HG02970 (cell line): ENCODE results near the gene BCL7A.
"Not testable (repeated sequence)": the region's sequence is repeated elsewhere in the genome, so short reads cannot be mapped to it uniquely, and the experiment has no call there.

Source experiments
- ATAC-seq: cut with Tn5 transposase; IDR thresholded peaks from one replicate; pipeline ENCODE4 v1.9.1; 2021; ENCODE audit warnings: mild to moderate bottlenecking, moderate library complexity, moderate number of reproducible peaks; ENCODE audit not compliant: unreplicated experiment, low FRiP score

BCL7A gene

DNA sequence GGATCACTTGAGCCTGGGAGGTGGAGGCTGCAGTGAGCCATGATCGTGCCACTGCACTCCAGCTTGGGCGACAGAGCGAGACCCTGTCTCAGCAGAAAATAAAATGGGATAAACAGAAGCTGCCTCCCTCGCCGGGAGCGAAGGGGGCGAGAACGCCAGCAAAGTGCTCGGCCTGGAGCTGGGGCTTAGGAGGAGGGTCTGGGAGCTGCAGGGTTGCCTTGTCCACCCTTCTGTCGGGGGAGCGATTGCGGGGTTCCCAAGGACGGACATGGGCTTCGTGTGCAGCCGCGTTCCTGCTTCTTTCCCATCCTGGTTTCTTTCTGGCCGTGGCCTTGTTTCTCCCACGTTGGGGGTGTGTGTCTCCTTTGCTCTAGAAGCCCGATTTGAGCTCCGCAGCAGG lies 29.0 kb downstream of the BCL7A start:
- ATAC-seq: no peak

DNA sequence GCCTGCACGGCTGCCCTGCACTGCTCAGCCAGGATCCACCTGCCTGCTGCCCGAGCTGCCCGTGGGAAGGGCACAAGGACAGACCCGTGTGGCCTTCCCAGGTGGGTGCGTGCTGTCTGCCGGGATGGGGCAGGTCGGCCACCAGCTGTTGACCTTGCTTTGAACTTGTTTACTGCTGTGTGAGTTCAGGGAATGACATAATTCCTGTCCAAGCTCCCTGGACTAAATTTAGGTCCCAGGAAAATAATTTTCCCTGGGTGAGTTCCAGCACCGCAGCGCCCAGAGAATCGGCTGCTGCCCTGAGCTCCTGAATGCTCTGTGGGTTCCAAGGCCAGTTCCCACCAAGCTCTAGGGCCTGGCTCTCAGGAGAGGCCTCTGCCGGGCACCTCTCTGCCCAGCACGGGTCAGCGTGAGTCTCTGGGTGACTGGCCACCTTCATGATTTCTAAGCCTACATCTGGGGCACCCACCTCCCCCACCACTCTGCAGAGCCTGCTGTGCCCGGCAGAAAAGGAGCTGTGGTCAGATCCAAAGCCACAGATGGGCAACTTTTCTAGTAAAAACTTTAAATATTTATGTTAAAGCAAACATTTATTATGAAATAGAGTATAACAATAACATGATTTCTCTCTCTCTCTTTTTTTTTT lies 29.7 kb downstream of the BCL7A start:
- ATAC-seq: no peak

DNA sequence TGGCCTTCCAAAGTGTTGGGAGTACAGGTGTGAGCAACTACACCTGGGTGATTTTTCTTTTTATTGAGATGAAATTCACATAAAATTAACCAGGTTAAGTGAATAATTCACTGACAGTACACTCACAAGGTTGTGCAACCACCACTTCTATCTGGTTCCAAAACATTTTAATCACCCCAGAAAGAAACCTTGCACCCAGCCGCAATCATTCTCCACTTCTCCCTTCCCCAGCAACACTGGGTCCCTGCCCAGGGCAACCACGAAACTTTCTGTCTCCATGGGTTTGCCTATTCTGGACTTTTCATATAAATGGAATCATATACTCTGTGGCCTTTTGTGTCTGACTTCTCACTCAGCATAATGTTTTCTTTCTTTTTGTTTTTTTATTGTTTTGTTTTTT lies 30.6 kb downstream of the BCL7A start:
- no peak for ATAC-seq

DNA sequence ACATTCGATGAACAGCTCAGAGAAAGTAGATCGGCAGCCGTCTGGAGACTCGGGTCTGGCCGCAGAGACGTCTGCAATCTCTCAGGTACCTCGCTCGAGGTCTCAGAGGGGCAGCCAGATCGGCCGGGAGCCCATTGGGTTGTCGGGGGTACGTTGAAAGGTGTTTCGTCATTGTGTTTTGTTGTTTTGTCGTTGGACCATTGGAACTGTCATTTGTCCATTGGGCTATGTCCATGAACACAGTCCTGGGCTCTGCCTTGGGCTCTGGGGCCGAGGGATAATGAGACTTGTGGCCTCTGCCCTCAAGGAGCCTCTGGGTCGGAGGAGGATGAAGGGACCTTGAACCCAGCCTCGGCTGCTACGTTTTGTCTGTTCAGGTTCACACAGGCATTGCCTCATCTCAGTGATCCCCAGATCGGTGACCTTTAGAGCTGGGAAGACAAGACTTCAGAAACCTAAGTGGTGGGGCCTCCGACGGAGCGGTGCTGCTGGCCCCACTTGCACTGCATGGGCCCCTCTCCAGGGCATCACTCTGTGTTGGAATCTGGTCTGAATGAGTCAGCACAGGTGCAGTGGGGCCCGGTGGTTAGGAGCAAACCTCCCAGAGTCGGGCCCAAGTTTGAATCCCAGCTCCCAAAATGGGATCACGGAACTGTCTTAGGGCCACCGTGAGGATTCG lies 33.3 kb downstream of the BCL7A start:
- no peak for ATAC-seq

DNA sequence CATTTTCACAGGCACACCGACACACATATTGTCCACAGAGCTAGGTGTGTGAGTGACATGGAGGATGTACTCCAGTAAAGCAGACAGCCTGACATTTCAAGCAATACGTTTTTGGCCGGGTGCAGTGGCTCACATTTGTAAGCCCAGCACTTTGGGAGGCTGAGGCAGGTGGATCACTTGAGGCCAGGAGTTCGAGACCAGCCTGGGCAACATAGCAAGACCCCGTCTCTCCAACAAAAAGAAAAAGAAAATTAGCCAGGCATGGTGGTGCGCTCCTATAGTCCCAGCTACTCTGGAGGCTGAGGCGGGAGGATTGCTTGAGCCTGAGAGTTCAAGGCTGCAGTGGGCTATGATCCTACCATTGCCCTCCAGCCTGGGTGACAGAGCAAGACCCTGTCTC lies 34.7 kb downstream of the BCL7A start:
- not testable (repeated sequence) for ATAC-seq

DNA sequence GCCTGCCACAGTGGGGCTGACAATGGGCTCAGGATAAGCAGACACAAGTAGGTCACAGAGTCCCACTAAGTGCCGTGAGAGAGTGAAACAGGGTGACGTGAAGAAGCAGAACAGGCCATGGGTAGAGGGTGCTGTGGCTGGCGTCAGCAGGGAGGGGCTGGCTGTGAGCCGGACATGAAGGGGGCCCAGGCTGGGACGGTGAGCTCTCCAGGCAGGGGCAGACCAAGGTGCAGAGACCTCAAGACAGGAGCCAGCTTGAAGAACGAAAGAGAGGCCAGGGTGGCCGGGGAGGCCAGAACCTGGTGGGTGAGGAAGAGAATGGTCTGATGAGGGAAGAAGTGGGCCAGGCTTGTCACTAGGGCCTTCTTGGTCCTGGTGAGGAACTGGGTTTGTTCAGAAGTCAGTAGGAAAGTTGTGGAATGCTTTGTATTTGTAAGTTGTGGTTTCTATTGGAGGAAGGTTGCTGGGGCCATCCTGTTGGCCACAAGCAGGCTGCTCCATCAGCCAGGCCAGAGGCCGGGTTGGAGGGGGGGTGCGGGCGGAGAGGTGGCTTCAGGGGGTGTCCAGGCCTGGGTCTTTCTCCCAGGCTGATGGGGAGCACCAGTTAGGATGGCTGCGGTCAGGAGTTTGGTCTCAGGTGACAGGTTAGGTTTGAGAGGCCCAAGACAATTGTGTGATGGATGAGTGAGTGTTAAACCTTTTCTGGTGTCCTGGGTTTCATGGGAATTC lies 35.5 kb downstream of the BCL7A start:
- ATAC-seq: no peak

DNA sequence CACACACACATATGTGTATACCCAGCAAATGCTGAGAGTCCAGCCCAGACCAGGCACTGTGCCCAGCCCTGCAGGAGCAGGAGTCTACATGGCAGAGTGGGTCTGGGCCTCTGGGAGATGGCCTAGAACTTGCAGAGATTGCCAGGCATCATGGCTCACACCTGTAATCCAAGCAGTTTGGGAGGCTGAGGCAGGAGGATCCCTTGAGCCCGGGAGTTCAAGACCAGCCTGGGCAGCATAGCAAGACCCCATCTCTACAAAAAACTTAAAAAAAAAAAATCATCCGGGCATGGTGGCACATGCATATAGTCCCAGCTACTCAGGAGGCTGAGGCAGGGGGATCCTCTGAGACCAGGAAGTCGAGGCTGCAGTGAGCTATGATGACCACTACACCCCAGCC lies 36.1 kb downstream of the BCL7A start:
- ATAC-seq: no peak

DNA sequence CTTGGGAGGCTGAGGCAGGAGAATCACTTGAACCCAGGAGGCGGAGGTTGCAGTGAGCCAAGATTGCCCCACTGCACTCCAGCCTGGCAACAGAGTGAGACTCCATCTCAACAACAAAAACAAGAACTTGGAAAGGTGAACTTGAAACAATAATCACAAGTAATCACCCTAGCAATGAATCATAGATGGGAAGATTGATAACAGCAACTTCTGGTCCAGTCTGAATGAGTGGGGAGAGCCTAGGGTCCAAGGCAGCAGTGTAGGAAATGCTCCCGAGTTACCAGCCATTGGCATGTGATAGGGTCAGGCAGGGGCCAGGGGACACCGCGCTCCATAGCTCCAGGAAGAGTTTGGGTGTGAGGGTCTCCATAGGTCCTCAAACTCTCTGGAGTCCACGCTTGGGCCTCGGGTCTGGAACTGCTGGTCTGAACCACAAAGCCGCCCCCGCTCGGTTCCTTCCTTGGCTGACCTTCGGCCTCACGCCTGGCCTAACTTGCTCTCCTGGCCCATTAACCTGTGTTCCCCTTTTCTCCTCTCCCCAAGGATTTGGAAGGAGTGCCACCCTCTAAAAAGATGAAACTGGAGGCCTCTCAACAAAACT lies 37.0 kb downstream of the BCL7A start:
- ATAC-seq: no peak

DNA sequence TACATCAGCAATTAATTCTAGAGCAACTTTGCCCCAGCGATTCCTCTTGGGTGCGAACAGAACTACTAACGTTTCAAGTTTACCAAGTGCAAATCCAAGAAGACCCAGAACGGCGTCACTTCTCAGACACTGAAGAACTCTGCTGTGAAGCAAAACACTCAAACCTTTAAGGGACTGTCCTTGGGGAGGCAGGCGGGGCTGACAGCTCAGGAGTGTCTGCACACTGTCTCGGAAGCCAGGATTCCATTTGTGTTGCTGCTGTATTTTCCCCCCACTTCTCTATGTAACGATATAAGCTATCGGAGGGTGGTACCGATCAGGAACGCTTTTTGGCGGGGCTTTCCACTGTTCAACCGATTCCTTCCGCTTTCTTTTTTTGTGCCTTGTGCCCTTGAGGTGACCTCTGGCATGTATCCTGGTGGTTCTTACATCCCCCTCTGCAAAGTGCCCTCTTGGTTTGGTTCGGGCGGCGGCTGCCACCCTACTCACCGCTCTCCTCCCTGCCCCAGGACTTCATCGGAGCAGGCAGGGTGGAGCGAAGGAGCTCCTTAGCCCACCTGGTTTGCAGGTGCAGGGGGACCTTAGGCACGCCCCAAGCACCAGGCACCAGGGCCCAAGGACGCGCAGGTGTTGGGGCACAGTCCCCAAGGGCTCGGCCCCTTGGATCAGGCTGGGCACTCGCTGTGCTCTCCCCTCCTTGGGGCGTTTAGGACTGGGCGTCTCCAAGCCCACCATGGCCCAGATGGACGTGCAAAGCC lies 37.7 kb downstream of the BCL7A start:
- no peak for ATAC-seq

DNA sequence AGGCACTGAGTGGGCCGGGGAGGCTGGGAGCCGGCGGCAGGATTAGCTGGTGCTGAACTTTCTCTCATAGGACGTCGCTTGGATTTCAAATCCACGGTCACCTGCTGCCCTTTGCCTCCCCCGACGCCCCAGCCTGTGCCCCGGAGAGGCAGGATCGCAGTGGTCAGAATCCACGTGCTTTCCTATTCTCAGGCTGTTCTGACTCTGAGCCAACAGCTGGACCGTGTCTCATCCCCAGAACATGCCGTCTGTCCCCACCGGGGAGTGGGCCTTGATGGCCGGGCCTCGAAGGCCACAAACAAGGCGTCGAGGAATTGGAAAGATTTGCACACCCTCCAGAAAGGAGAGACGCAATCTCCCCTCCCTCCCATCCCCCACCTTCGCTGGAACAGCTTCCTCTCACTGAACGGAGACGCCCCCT lies 38.4 kb downstream of the BCL7A start:
- ATAC-seq: no peak

DNA sequence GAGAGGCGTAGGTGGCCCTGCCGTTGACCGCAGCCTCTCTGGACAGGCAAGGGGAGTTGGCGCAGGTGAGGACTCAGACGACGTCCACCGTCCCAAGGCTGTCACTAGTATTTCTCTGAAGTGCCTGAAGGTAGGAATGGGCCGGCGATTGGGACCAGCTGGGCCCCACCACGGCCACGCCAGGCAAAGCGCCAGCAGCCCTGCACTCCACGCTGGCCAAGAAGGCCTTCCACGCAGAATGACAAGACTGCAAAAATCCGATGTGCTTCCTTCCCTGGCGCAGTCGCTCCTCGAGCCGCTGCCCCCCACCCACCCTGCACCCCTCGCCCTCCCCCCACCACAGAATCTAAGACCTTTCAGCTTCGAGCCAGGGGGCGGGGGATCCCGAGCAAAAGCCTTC lies 39.6 kb downstream of the BCL7A start:
- ATAC-seq: no peak

DNA sequence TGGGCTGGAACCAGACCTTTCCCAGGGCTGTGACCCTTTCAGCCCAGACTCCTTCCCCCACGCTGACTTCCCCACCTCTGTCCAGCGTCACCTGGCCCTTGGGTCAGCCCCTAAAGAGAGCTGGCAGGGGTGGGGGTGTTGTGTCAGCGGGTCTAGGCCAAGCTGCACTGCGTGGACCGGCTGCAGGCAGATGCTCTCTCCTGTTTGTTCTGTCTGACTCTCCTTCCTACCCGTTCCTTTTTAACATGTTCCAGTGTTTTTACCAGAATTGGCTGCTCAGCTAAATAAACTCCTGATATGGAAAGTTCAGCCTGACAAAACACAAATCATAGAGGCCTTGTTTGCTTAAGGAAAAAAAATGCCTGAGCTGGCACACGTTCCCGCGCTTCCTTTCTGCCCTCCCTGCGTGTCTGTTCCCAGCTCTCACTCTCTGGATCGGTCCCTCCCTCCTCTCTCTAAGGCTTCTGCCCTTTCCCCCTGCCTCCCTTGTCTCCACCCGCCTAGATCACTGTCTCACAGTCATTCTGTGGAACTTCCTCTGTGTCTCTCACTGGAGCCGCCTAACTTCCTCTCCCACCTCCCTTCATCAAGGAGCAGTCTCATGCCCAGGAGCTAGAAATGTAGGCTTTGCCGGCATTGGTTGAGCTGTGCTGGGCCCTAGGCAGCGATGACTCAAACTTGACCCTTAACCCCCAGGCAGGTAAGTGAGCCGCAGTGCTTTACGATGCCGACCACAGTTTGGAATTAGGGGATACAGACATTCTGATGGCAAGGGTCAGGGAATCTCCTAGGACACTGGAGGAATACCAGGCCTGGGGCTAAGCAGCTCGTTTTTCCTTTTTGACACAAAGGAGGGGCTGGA lies 41.4 kb downstream of the BCL7A start:
- ATAC-seq: no peak

DNA sequence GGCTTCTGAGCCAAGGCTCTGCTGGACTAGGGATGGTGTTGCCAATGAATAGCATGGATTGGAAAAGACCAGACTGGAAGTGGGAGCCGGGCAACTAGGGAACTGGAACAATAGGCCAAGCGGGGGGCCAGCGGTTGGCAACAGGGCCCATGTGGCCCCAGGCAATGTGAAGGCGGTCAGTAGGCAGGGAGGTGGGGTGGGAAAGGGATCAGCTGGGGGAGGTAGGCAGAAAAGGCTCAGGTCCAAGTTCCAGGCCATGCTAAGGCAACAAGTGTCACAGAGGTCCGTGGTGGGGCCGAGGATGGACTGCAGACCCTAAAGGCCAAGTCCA lies 42.0 kb downstream of the BCL7A start:
- no peak for ATAC-seq

DNA sequence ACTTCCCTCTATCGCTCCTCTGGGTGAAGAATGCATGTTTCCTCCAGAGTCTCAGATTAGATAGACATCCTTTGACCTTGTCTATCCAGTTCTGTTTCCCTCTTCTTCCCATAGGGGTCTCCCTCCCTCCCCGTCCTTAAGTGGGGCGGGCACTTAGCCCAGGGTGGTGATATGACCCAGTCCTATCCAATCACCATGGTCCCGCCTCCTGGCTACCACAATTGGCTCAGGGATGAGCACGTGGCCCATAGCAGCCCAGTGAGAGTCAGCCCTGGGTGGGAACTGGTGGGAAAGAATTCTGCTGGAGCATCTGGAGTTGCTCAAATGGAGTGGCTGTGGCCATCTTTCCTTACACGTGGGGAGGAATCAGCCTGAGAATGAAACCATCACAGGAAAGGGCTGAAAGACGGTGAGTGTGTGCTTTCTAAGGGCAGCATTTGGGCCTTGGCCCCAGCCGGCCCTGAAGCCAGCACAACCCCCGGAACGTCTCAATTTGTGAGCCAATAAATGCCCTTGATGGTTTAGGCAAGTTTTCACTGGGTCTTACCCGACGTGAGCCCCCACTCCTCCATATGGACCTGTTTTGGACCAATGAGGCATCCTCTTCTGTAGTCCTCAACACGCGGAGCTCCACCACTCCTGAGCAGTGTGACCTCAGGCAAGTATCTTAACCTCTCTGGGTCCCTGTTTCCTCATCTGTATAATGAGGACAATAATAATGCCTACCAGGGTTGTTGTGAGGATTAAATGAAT lies 42.5 kb downstream of the BCL7A start:
- ATAC-seq: no peak

DNA sequence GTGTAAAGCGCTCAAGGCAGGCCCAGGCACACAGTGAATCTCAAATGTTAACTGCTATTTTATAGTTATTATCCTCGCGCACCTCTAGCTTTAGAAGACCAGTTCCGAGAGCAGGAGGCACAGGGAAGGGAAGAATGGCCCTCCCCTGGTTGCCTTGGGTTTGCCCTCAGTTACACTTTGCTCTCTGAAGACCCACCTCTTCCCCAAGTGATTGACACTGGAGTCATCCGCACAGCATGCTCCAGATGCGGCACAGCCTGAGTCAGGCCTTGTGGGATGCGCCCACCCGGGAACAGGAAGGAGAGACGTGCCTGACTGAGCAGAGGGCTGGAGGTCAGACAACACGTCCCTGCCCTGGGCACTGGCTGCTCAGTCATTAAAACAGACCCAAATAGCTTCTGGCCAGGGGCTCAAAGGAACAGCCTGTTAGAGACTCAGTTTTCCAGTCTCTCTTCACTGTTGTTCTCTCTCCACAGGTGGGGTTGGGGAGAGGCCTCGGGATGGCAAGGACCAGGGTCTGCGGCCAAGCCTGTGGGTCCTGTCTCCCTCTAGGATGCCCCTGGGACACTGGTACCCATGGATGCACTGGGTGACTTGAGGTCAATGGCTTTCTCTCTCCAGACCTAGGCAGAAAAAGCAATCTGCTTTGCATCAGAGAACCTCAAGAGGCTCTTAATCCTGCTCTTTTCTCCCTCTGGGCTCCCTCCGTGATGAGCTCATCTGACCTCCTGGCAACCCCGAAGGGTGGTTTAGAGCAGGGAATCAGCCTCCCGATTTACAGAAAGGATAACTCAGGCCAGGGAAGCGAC lies 43.3 kb downstream of the BCL7A start:
- ATAC-seq: no peak

DNA sequence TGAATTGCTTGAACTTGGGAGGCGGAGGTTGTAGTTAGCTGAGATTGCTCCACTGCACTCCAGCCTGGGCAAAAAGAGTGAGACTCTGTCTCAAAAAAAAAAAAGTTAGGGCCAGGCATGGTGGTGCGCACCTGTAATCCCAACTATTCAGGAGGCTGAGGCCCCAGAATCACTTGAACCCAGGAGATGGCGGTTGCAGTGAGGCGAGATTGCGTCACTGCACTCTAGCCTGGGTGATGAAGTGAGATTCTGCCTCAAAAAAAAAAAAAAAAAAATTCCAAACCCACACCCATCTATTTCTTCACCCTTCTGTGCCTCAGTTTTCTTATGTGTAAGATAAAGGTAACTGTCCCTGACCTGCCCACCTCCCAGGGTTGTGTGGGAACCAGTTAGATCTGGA lies 45.9 kb downstream of the BCL7A start:
- ATAC-seq: peak; percentile 11

DNA sequence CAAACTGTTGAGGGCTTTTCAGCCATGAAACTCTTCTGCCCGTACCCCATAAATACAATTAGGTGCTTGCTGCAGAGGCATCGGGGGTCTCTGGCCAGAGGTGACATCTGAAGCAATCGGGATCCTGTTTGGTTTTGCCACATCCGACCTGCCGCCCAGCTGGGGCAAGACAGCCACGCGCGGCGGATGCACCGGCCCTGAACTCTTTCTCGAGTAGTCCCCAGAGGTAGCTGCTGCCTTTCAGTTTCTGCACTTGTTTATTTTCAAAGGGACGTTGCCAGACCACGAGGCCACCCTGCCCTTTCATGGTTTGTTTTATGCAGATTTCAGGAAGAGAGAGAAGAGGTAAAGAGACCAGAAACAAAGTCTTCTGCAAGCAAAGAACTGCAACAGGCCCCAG lies 46.3 kb downstream of the BCL7A start:
- peak; percentile 74 for ATAC-seq
